H1 (cell line): ENCODE measurements around the gene ERP29. TPM values are rescaled to one million over a fixed set of nuclear protein-coding genes. Genes with fewer than 3 reads are reported as not detected.

Experiments used
- CTCF ChIA-PET: fragments of 300-600 bp; sonication (Branson Sonifier 250); formaldehyde crosslinking; loops from one replicate; lab custom pipeline; 2021; ENCODE audit not compliant: partially characterized antibody; lab: Charles Lee
- POLR2A ChIA-PET: fragments of 300-600 bp; sonication (Branson Sonifier 250); formaldehyde crosslinking; loops from one replicate; lab custom pipeline; 2021; ENCODE audit warnings: inconsistent platforms; ENCODE audit not compliant: partially characterized antibody; lab: Charles Lee
- DNase-seq, 2 experiments: peaks; one replicate each; pipeline versions ENCODE4 v3.0.0 to v3.0.0-alpha.2; 2010 to 2022; ENCODE audit warnings: low spot score in 2 of 2, low read depth in 1 of 2, mixed read lengths in 1 of 2
- FAIRE-seq: peaks from 2 replicates; lab custom pipeline; 2011; peaks lifted over from hg19 to GRCh38; lab: Jason Lieb, UNC
- H2AFZ ChIP-seq: 2 replicates; pipeline ENCODE4 v1.8.1; 2012; ENCODE audit warnings: low read length, inconsistent platforms
- H2AK5ac ChIP-seq: 2 replicates; pipeline ENCODE4 v1.6.1; 2013; ENCODE audit warnings: low read depth, low read length
- H2BK120ac ChIP-seq: replicated peaks from 2 replicates; pipeline ENCODE3; 2013; ENCODE audit warnings: low read depth, low read length, inconsistent platforms
- H2BK12ac ChIP-seq: 2 replicates; pipeline ENCODE4 v1.6.1; 2013; ENCODE audit warnings: low read depth, low read length
- H2BK15ac ChIP-seq: 2 replicates; pipeline ENCODE4 v1.6.1; 2013; ENCODE audit warnings: low read length
- H2BK20ac ChIP-seq: 2 replicates; pipeline ENCODE4 v1.6.1; 2013; ENCODE audit warnings: low read length
- H2BK5ac ChIP-seq: 2 replicates; pipeline ENCODE4 v1.6.1; 2013; ENCODE audit warnings: low read depth, low read length
- H3K14ac ChIP-seq: 2 replicates; pipeline ENCODE4 v1.6.1; 2013; ENCODE audit warnings: inconsistent platforms; ENCODE audit not compliant: insufficient read length
- H3K18ac ChIP-seq: 2 replicates; pipeline ENCODE4 v1.6.1; 2013; ENCODE audit warnings: low read length; ENCODE audit errors: extremely low read depth
- H3K23ac ChIP-seq: 2 replicates; pipeline ENCODE4 v1.6.1; 2013; ENCODE audit warnings: inconsistent platforms; ENCODE audit not compliant: insufficient read length
- H3K23me2 ChIP-seq: 2 replicates; pipeline ENCODE4 v1.6.1; 2013; ENCODE audit warnings: low read depth, low read length
- H3K27ac ChIP-seq: 2 replicates; pipeline ENCODE4 v1.6.1; 2011; ENCODE audit warnings: low read depth, low read length, inconsistent platforms
- H3K27me3 ChIP-seq, 4 experiments: replicated peaks in 1 of 4; 1 replicate in 1 of 4; 2 replicates in 3 of 4; pipeline versions ENCODE4 v1.6.1 to v1.8.1; 2011 to 2013; ENCODE audit warnings: low read length in 3 of 4, mild to moderate bottlenecking in 3 of 4, inconsistent platforms in 2 of 4, mixed read lengths in 2 of 4, moderate library complexity in 1 of 4; ENCODE audit not compliant: control insufficient read depth in 3 of 4, insufficient read depth in 3 of 4; ENCODE audit errors: extremely low read depth in 1 of 4
- H3K36me3 ChIP-seq, 4 experiments: 2 replicates each; pipeline versions ENCODE4 v1.6.1 to v1.8.1; 2011 to 2013; ENCODE audit warnings: mild to moderate bottlenecking in 4 of 4, low read length in 3 of 4, moderate library complexity in 2 of 4, control low read depth in 1 of 4, inconsistent platforms in 1 of 4; ENCODE audit not compliant: insufficient read depth in 4 of 4, control insufficient read depth in 2 of 4
- H3K4ac ChIP-seq: replicated peaks from 2 replicates; pipeline ENCODE3; 2013; ENCODE audit warnings: low read length, low read depth, mixed read lengths, inconsistent platforms; ENCODE audit not compliant: insufficient read length
- H3K4me1 ChIP-seq, 4 experiments: replicated peaks in 1 of 4; 1 replicate in 1 of 4; 2 replicates in 3 of 4; pipeline versions ENCODE4 v1.6.1 to v1.8.1; 2011 to 2013; ENCODE audit warnings: low read length in 3 of 4, inconsistent platforms in 2 of 4, mixed read lengths in 1 of 4; ENCODE audit not compliant: insufficient read depth in 4 of 4, control insufficient read depth in 3 of 4
- H3K4me2 ChIP-seq, 2 experiments: 2 replicates each; pipeline versions ENCODE4 v1.6.1 to v1.8.1; 2011 to 2013; ENCODE audit warnings: low read depth in 2 of 2, low read length in 2 of 2, control low read depth in 1 of 2, inconsistent platforms in 1 of 2, mild to moderate bottlenecking in 1 of 2; ENCODE audit not compliant: insufficient read depth in 1 of 2
- H3K4me3 ChIP-seq, 4 experiments: fragments of 200-600, 300-600 bp in 1 of 4; sonication (generic), shearing (Covaris generic), sonication (Bioruptor Twin) in 1 of 4; 2 replicates each; pipeline versions ENCODE4 v1.5.1 to v1.8.1; 2011 to 2016; ENCODE audit warnings: low read length in 4 of 4, low read depth in 3 of 4, control low read depth in 2 of 4, inconsistent platforms in 2 of 4, mild to moderate bottlenecking in 2 of 4, mixed read lengths in 1 of 4, moderate library complexity in 1 of 4; ENCODE audit not compliant: insufficient read depth in 2 of 4; ENCODE audit errors: extremely low read depth in 1 of 4
- H3K56ac ChIP-seq: replicated peaks from 2 replicates; pipeline ENCODE3; 2013; ENCODE audit warnings: low read depth, mild to moderate bottlenecking, mixed read lengths, low read length, inconsistent platforms; ENCODE audit not compliant: insufficient read length
- H3K79me1 ChIP-seq: 2 replicates; pipeline ENCODE4 v1.6.1; 2013; ENCODE audit warnings: low read depth, low read length, control low read depth
- H3K79me2 ChIP-seq, 2 experiments: 2 replicates each; pipeline versions ENCODE4 v1.6.1 to v1.8.1; 2012 to 2013; ENCODE audit warnings: low read length in 2 of 2, mild to moderate bottlenecking in 2 of 2, inconsistent platforms in 1 of 2; ENCODE audit not compliant: insufficient read depth in 2 of 2, control insufficient read depth in 1 of 2
- H3K9ac ChIP-seq, 4 experiments: replicated peaks in 1 of 4; 1 replicate in 1 of 4; 2 replicates in 3 of 4; pipeline versions ENCODE4 v1.6.1 to v1.8.1; 2011 to 2013; ENCODE audit warnings: low read depth in 3 of 4, low read length in 3 of 4, control low read depth in 2 of 4, mild to moderate bottlenecking in 2 of 4, moderate library complexity in 2 of 4, inconsistent platforms in 1 of 4; ENCODE audit errors: extremely low read depth in 1 of 4
- H3K9me3 ChIP-seq, 2 experiments: 2 replicates each; pipeline versions ENCODE4 v1.6.1 to v1.8.1; 2012 to 2013; ENCODE audit warnings: mild to moderate bottlenecking in 2 of 2, moderate library complexity in 2 of 2, control low read depth in 1 of 2, inconsistent platforms in 1 of 2, low read depth in 1 of 2, low read length in 1 of 2, mixed read lengths in 1 of 2; ENCODE audit not compliant: insufficient read depth in 2 of 2
- H4K20me1 ChIP-seq, 2 experiments: replicated peaks in 1 of 2; 2 replicates each; pipeline versions ENCODE3 to v1.8.1; 2011 to 2013; ENCODE audit warnings: inconsistent platforms in 2 of 2, low read length in 2 of 2, mild to moderate bottlenecking in 1 of 2; ENCODE audit not compliant: insufficient read depth in 2 of 2, control insufficient read depth in 1 of 2
- H4K5ac ChIP-seq: 2 replicates; pipeline ENCODE4 v1.6.1; 2013; ENCODE audit warnings: low read length, low read depth, mixed read lengths, inconsistent platforms; ENCODE audit not compliant: insufficient read length
- H4K8ac ChIP-seq: 2 replicates; pipeline ENCODE4 v1.8.0; 2013; ENCODE audit warnings: mild to moderate bottlenecking, moderate library complexity, low read length, inconsistent platforms; ENCODE audit not compliant: insufficient read depth; ENCODE audit errors: extremely low read depth
- H4K91ac ChIP-seq: replicated peaks from 2 replicates; pipeline ENCODE3; 2013; ENCODE audit warnings: low read length, mixed read lengths, inconsistent platforms; ENCODE audit not compliant: insufficient read length
- CTBP2 ChIP-seq: IDR thresholded peaks from 2 replicates; pipeline ENCODE4 v1.7.0; 2011; ENCODE audit warnings: borderline replicate concordance, mild to moderate bottlenecking, moderate library complexity, mixed read lengths, low read length; ENCODE audit not compliant: insufficient read depth, insufficient read length
- EGR1 ChIP-seq: IDR thresholded peaks from 2 replicates; pipeline ENCODE4 v1.6.1; 2011; ENCODE audit warnings: low read depth, low read length, borderline replicate concordance
- HDAC2 ChIP-seq, 2 experiments: fragments of 300-600 bp in 1 of 2; sonication (generic) in 1 of 2; IDR thresholded peaks; 2 replicates each; pipeline ENCODE4 v1.6.1; 2011 to 2012; ENCODE audit warnings: low read depth in 2 of 2, low read length in 2 of 2, mild to moderate bottlenecking in 2 of 2, moderate library complexity in 2 of 2, borderline replicate concordance in 1 of 2, inconsistent platforms in 1 of 2
- KDM5A ChIP-seq: fragments of 200-600 bp; IDR thresholded peaks from 2 replicates; pipeline ENCODE4 v1.7.1; 2012; ENCODE audit warnings: mild to moderate bottlenecking, low read length, inconsistent platforms, mixed read lengths
- NANOG ChIP-seq: IDR thresholded peaks from 2 replicates; pipeline ENCODE4 v1.6.1; 2011; ENCODE audit warnings: low read length, low read depth, mild to moderate bottlenecking, inconsistent platforms; ENCODE audit not compliant: insufficient read depth, poor library complexity, severe bottlenecking
- NRF1 ChIP-seq: IDR thresholded peaks from 2 replicates; pipeline ENCODE4 v1.6.1; 2011; ENCODE audit warnings: mild to moderate bottlenecking, low read depth, low read length, improper control_type of control experiment
- POLR2AphosphoS5 ChIP-seq: IDR thresholded peaks from 2 replicates; pipeline ENCODE4 v1.6.1; 2011; ENCODE audit warnings: low read depth, low read length
- POU5F1 ChIP-seq: IDR thresholded peaks from 2 replicates; pipeline ENCODE4 v1.6.1; 2011; ENCODE audit warnings: low read depth, mild to moderate bottlenecking, low read length, moderate library complexity
- RAD21 ChIP-seq, 2 experiments: IDR thresholded peaks in 1 of 2; conservative IDR thresholded peaks in 1 of 2; 2 replicates each; pipeline ENCODE4 v1.6.1; 2011; ENCODE audit warnings: low read depth in 2 of 2, low read length in 2 of 2, improper control_type of control experiment in 1 of 2, inconsistent platforms in 1 of 2, mild to moderate bottlenecking in 1 of 2, moderate library complexity in 1 of 2
- SP1 ChIP-seq: IDR thresholded peaks from 2 replicates; pipeline ENCODE4 v1.6.1; 2011; ENCODE audit warnings: low read depth, low read length
- SP4 ChIP-seq: IDR thresholded peaks from 2 replicates; pipeline ENCODE4 v1.6.1; 2012; ENCODE audit warnings: low read length, inconsistent platforms
- SRF ChIP-seq: IDR thresholded peaks from 2 replicates; pipeline ENCODE4 v1.6.1; 2011; ENCODE audit warnings: mild to moderate bottlenecking, low read depth, low read length, moderate library complexity
- YY1 ChIP-seq: IDR thresholded peaks from 2 replicates; pipeline ENCODE4 v1.6.1; 2011; ENCODE audit warnings: low read depth, mild to moderate bottlenecking, low read length
- WGBS, 2 experiments: shearing (Covaris generic) in 1 of 2; methylation state at CpG; one replicate each; pipeline versions ENCODE4 v1.1.6 to v1.1.7; 2013 to 2015; ENCODE audit warnings: low lambda C conversion rate in 2 of 2, mixed read lengths in 2 of 2, inconsistent platforms in 1 of 2, low coverage in 1 of 2, missing lambda C conversion rate in 1 of 2; ENCODE audit not compliant: insufficient replicate concordance in 2 of 2, insufficient coverage in 1 of 2, insufficient read length in 1 of 2; ENCODE audit errors: extremely low coverage in 1 of 2, missing lambda C conversion rate in 1 of 2; 5-methylcytosine and 5-hydroxymethylcytosine counted together
- polyA plus RNA-seq, 7 experiments: library from polyadenylated mRNA; depleted of rRNA in 3 of 7; stranded (reverse) in 5 of 7; unstranded in 2 of 7; fragments of >200 nt in 5 of 7; fragments of 200-250 nt in 2 of 7; gene quantifications; 1 replicate in 5 of 7; 2 replicates in 1 of 7; 4 replicates in 1 of 7; pipeline versions ENCODE4 v1.2.1 to v1.2.3, GENCODE V29; 2011 to 2013; ENCODE audit warnings: missing spikeins in 2 of 7, mixed read lengths in 2 of 7
- total RNA-seq: library from RNA; stranded (reverse); fragmentation: NEBNext Ultra II Directional; extraction: Animal tissue kit (Norgen Biotek cat#: 25700); gene quantifications from 2 replicates; pipeline ENCODE4 v1.2.1, GENCODE V29; 2021

Gene ERP29
- total and polyA plus RNA-seq, 2 of the 8 experiments (the other 6 are each of a cell fraction or from before 2014, with no cell fraction given): 88.7 to 171 TPM

GRCh38 chr12:112011685-112012084 lies 1.5 kb upstream of the ERP29 start:
- ChIA-PET CTCF (interaction anchor here (0.6 to 1.2 kb wide), 4 partner anchors 10 to 606 kb away, joined by 3 to 5 read pairs (median 4); no protein-coding TSS in a partner anchor), POLR2A (interaction anchor here (0.7 to 6.1 kb wide), 8 partner anchors 9 to 499 kb away, joined by 3 to 88 read pairs (median 12); no protein-coding TSS in a partner anchor)
- Histone ChIP-seq H3K4me2 (peak overlapping the region; percentile 90 to 93), H4K5ac (no peak overlapping the region), H4K91ac (no peak overlapping the region), H3K27me3 (no peaks in the 10 kb centered on the region), H3K56ac (peak overlapping the region; percentile 22), H2BK15ac (no peak overlapping the region), H3K27ac (no peak overlapping the region), H2BK120ac (no peak overlapping the region), H2BK20ac (no peak overlapping the region), H2AFZ (no peak overlapping the region), H3K9me3 (no peaks in the 10 kb centered on the region), H3K14ac (no peak overlapping the region), H3K9ac (peak overlapping the region in 3 of 4 experiments; percentile 13 to 78 (median 23); a peak in 5 of 7 replicates), H2BK5ac (no peak overlapping the region), H3K4ac (no peak overlapping the region), H2AK5ac (no peak overlapping the region), H3K23ac (no peak overlapping the region), H3K18ac (no peak overlapping the region), H3K36me3 (peaks cover 2 to 15% (median 9%) of the 10 kb centered on the region in 4 experiments; a peak in 5 of 8 replicates), H3K79me1 (peaks cover 5% of the 10 kb centered on the region), H3K4me3 (peak overlapping the region; percentile 68 to 91 (median 82); a peak in 5 of 8 replicates), H3K4me1 (peaks cover 4 to 13% (median 5%) of the 10 kb centered on the region in 4 experiments), H3K79me2 (peaks cover 20 to 43% of the 10 kb centered on the region in 2 experiments), H2BK12ac (no peak overlapping the region), H4K8ac (no peak overlapping the region), H4K20me1 (peaks cover 0 to 4% of the 10 kb centered on the region in 2 experiments), H3K23me2 (peaks cover 8% of the 10 kb centered on the region)
- 92% methylated on average over 8 of the region's 8 CpGs; no CpG with 5 or more reads in 1 of the 2 experiments for WGBS, 2 experiments
- no peak for DNase-seq
- FAIRE-seq: no peak
- TF ChIP-seq HDAC2 (IDR thresholded peaks at IDR 0.05; ENCODE audit: borderline replicate concordance in 1 of 2, low read depth in 2 of 2, low read length in 2 of 2) (no peak), SP1 (no peak), RAD21 (IDR thresholded peaks at IDR 0.05 in 1 of 2, conservative IDR thresholded peaks at IDR 0.05 in 1 of 2; ENCODE audit: low read depth in 2 of 2, low read length in 2 of 2) (no peak), YY1 (no peak), NANOG (no peak), CTBP2 (no peak), NRF1 (no peak), SP4 (no peak), SRF (no peak), KDM5A (no peak), EGR1 (no peak), POU5F1 (no peak), POLR2AphosphoS5 (no peak)
